GM12891 (cell line): ENCODE results near the gene ZIC4.

Experiments
- PAX5 ChIP-seq: IDR thresholded peaks from 2 replicates; pipeline ENCODE4 v1.6.1; 2011; ENCODE audit warnings: low read length, moderate library complexity, mild to moderate bottlenecking; ENCODE audit not compliant: insufficient read depth, severe bottlenecking
- POLR2A ChIP-seq: IDR thresholded peaks from 2 replicates; pipeline ENCODE4 v1.6.1; 2011; ENCODE audit warnings: low read depth, low read length, control low read depth
- POLR2AphosphoS5 ChIP-seq: IDR thresholded peaks from 2 replicates; pipeline ENCODE4 v1.6.1; 2011; ENCODE audit warnings: low read depth, low read length, control low read depth
- POU2F2 ChIP-seq: IDR thresholded peaks from 2 replicates; pipeline ENCODE4 v1.6.1; 2011; ENCODE audit warnings: low read depth, mild to moderate bottlenecking, control low read depth, low read length, moderate library complexity
- SPI1 ChIP-seq: IDR thresholded peaks from 2 replicates; pipeline ENCODE4 v1.6.1; 2011; ENCODE audit warnings: low read depth, low read length, control low read depth
- TAF1 ChIP-seq: IDR thresholded peaks from 2 replicates; pipeline ENCODE4 v1.6.1; 2011; ENCODE audit warnings: low read depth, low read length, control low read depth

- TF ChIP-seq POLR2AphosphoS5 (no peak), POLR2A (no peak), PAX5 (no peak), TAF1 (no peak), SPI1 (no peak), POU2F2 (no peak)
These were observed 1.5 kb downstream of the ZIC4 start for GRCh38 chr3:147404800-147405230.
